Chondrocyte (in vitro differentiated cells): ENCODE results near the gene IL12RB2. TPM values are rescaled to one million over a fixed set of nuclear protein-coding genes. Genes with fewer than 3 reads are reported as not detected.
A peak's percentile ranks its signal among the peaks of the same experiment; 100 is the strongest.
"Not testable (repeated sequence)": the region's sequence is repeated elsewhere in the genome, so short reads cannot be mapped to it uniquely, and the experiment has no call there.

Experiments used
- DNase-seq: peaks from one replicate; pipeline ENCODE4 v3.0.0; 2021; ENCODE audit warnings: mixed read lengths, low spot score
- H3K27ac Mint-ChIP-seq: one replicate; pipeline ENCODE4 v1.8.0; 2021; ENCODE audit warnings: mild to moderate bottlenecking, moderate library complexity, mixed read lengths; ENCODE audit not compliant: unreplicated experiment
- H3K27me3 Mint-ChIP-seq: 2 replicates; pipeline ENCODE4 v1.8.0; 2021; ENCODE audit warnings: low read depth, mixed read lengths
- H3K36me3 Mint-ChIP-seq: 2 replicates; pipeline ENCODE4 v1.8.0; 2021; ENCODE audit warnings: low read depth, mixed read lengths
- H3K4me1 Mint-ChIP-seq: 2 replicates; pipeline ENCODE4 v1.8.0; 2021; ENCODE audit warnings: low read depth, mild to moderate bottlenecking, mixed read lengths
- H3K4me3 Mint-ChIP-seq: one replicate; pipeline ENCODE4 v1.8.0; 2021; ENCODE audit warnings: mild to moderate bottlenecking, moderate library complexity, mixed read lengths; ENCODE audit not compliant: unreplicated experiment
- H3K9me3 Mint-ChIP-seq: 2 replicates; pipeline ENCODE4 v1.8.0; 2021; ENCODE audit warnings: low read depth, mixed read lengths
- total RNA-seq: library from RNA; stranded (reverse); gene quantifications from 3 replicates; pipeline ENCODE4 v1.2.1, GENCODE V29; 2021
- TF ChIP-seq, protein P1 (sequence below): fragments of 200-600 bp; sonication (generic); IDR thresholded peaks from 2 replicates; pipeline ENCODE4 v1.5.0; 2021; ENCODE audit warnings: antibody characterized with exemption, mild to moderate bottlenecking, moderate library complexity

IL12RB2 gene
- total RNA-seq, 1 donor from 2014 or later = not detected

GRCh38 chr1:67441739-67442281, 134.1 kb downstream of the IL12RB2 start:
- Mint-ChIP-seq H3K4me1 (peaks cover 37% of the 10 kb centered on the region), H3K27me3 (no peaks in the 10 kb centered on the region), H3K27ac (peak overlapping the region; percentile 2), H3K36me3 (no peaks in the 10 kb centered on the region), H3K4me3 (no peak overlapping the region), H3K9me3 (no peaks in the 10 kb centered on the region)
- TF ChIP-seq, protein P1, sequence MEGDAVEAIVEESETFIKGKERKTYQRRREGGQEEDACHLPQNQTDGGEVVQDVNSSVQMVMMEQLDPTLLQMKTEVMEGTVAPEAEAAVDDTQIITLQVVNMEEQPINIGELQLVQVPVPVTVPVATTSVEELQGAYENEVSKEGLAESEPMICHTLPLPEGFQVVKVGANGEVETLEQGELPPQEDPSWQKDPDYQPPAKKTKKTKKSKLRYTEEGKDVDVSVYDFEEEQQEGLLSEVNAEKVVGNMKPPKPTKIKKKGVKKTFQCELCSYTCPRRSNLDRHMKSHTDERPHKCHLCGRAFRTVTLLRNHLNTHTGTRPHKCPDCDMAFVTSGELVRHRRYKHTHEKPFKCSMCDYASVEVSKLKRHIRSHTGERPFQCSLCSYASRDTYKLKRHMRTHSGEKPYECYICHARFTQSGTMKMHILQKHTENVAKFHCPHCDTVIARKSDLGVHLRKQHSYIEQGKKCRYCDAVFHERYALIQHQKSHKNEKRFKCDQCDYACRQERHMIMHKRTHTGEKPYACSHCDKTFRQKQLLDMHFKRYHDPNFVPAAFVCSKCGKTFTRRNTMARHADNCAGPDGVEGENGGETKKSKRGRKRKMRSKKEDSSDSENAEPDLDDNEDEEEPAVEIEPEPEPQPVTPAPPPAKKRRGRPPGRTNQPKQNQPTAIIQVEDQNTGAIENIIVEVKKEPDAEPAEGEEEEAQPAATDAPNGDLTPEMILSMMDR = no peak
- no peak for DNase-seq

GRCh38 chr1:67446014-67446413, 138.3 kb downstream of the IL12RB2 start:
- H3K27me3 Mint-ChIP-seq, H3K9me3 Mint-ChIP-seq, H3K4me3 Mint-ChIP-seq, H3K27ac Mint-ChIP-seq, DNase-seq, H3K36me3 Mint-ChIP-seq: not testable (repeated sequence)
- peaks cover 19% of the 10 kb centered on the region for H3K4me1 Mint-ChIP-seq

Other genes with a start within 250 kb of the IL12RB2 start
- gene C1orf141, start 172.9 kb upstream of the IL12RB2 start, total RNA-seq = not detected in 3 replicates
- not detected in 3 replicates for gene IL23R, start 141.4 kb upstream of the IL12RB2 start, total RNA-seq
- 143 to 175 TPM (median 145 TPM) in 3 replicates for gene SERBP1, start 122.5 kb downstream of the IL12RB2 start, total RNA-seq